HuH-7.5 (cell line): ENCODE measurements around the gene CPNE8.

ENCODE experiments used
- DNase-seq: peaks from one replicate; pipeline ENCODE4 v3.0.0; 2011; ENCODE audit warnings: low spot score

The CPNE8 gene

GRCh38 chr12:38895446-38895845 lies 9.9 kb downstream of the CPNE8 start:
- DNase-seq: no peak

GRCh38 chr12:38892976-38893375 lies 12.4 kb downstream of the CPNE8 start:
- no peak for DNase-seq

- DNase-seq: peak; percentile 27
These were observed 13.2 kb downstream of the CPNE8 start for GRCh38 chr12:38892087-38892786.

- DNase-seq: no peak
These were observed 15.1 kb downstream of the CPNE8 start for GRCh38 chr12:38890102-38890855.

GRCh38 chr12:38889297-38889815 lies 16.0 kb downstream of the CPNE8 start:
- DNase-seq: no peak

- no peak for DNase-seq
These were observed 17.6 kb downstream of the CPNE8 start for GRCh38 chr12:38887770-38888169.

GRCh38 chr12:38886931-38887330 lies 18.5 kb downstream of the CPNE8 start:
- no peak for DNase-seq

- peak; percentile 15 for DNase-seq
These were observed 19.3 kb downstream of the CPNE8 start for GRCh38 chr12:38886064-38886463.

GRCh38 chr12:38884666-38885065 lies 20.7 kb downstream of the CPNE8 start:
- DNase-seq: no peak

- no peak for DNase-seq
These were observed 21.7 kb downstream of the CPNE8 start for GRCh38 chr12:38883629-38884134.

GRCh38 chr12:38880288-38880687 lies 25.1 kb downstream of the CPNE8 start:
- peak; percentile 9 for DNase-seq

GRCh38 chr12:38878986-38879385 lies 26.4 kb downstream of the CPNE8 start:
- DNase-seq: no peak

GRCh38 chr12:38878333-38878705 lies 27.1 kb downstream of the CPNE8 start:
- DNase-seq: no peak

- no peak for DNase-seq
These were observed 29.7 kb downstream of the CPNE8 start for GRCh38 chr12:38875586-38876228.

GRCh38 chr12:38872561-38872960 lies 32.8 kb downstream of the CPNE8 start:
- no peak for DNase-seq

GRCh38 chr12:38872156-38872555 lies 33.2 kb downstream of the CPNE8 start:
- no peak for DNase-seq

GRCh38 chr12:38869036-38869435 lies 36.4 kb downstream of the CPNE8 start:
- DNase-seq: no peak

GRCh38 chr12:38850461-38850860 lies 54.9 kb downstream of the CPNE8 start:
- DNase-seq: no peak

- no peak for DNase-seq
These were observed 58.1 kb downstream of the CPNE8 start for GRCh38 chr12:38847247-38847646.

GRCh38 chr12:38844267-38844666 lies 61.1 kb downstream of the CPNE8 start:
- DNase-seq: no peak

- DNase-seq: no peak
These were observed 67.1 kb downstream of the CPNE8 start for GRCh38 chr12:38838056-38838850.

- DNase-seq: no peak
These were observed 73.7 kb downstream of the CPNE8 start for GRCh38 chr12:38831715-38832114.
